Glomerular endothelial cell (primary cell): ENCODE data around the gene SFXN5. TPM values are rescaled to one million over a fixed set of nuclear protein-coding genes. Genes with fewer than 3 reads are reported as not detected.
"Not testable (repeated sequence)": the region's sequence is repeated elsewhere in the genome, so short reads cannot be mapped to it uniquely, and the experiment has no call there.

Experiments
- DNase-seq: peaks from one replicate; pipeline ENCODE4 v3.0.0-alpha.2; 2011; ENCODE audit warnings: low read depth, low spot score; ENCODE audit errors: extremely low read depth
- total RNA-seq: library from RNA; depleted of rRNA; stranded (reverse); fragments of >200 nt; gene quantifications from 2 replicates; pipeline ENCODE4 v1.2.3, GENCODE V29; 2015

The SFXN5 gene
- 16.9 and 29.5 TPM in 2 replicates for total RNA-seq

- no peak for DNase-seq
Observed at GRCh38 chr2:73071360-73072128, at the start of gene SFXN5. Gene SFXN5, minus strand, starts transcription at chr2:73071712. Its CDS starts 7 bp downstream, at chr2:73071705.

GRCh38 chr2:73119611-73120239 lies 48.2 kb upstream of the SFXN5 start:
- not testable (repeated sequence) for DNase-seq

- no peak for DNase-seq
Observed at GRCh38 chr2:73117441-73117840, 45.9 kb upstream of the SFXN5 start.

- no peak for DNase-seq
Observed at GRCh38 chr2:73116182-73116960, 44.9 kb upstream of the SFXN5 start.

GRCh38 chr2:73114273-73114867 lies 42.9 kb upstream of the SFXN5 start:
- DNase-seq, result no peak

- DNase-seq, result no peak
Observed at GRCh38 chr2:73112913-73113854, 41.7 kb upstream of the SFXN5 start, which contains the start of gene RAB11FIP5. Gene RAB11FIP5, minus strand, starts transcription at chr2:73112948. Its CDS starts 171 bp downstream, at chr2:73112777.

- DNase-seq, result no peak
Observed at GRCh38 chr2:73112026-73112912, 40.8 kb upstream of the SFXN5 start.

GRCh38 chr2:73111073-73112025 lies 39.8 kb upstream of the SFXN5 start:
- no peak for DNase-seq

GRCh38 chr2:73110168-73111072 lies 38.9 kb upstream of the SFXN5 start:
- DNase-seq, result no peak

- DNase-seq, result no peak
Observed at GRCh38 chr2:73109431-73110167, 38.1 kb upstream of the SFXN5 start.

GRCh38 chr2:73107211-73107926 lies 35.9 kb upstream of the SFXN5 start:
- DNase-seq, result no peak

- no peak for DNase-seq
Observed at GRCh38 chr2:73106791-73107190, 35.3 kb upstream of the SFXN5 start.

- no peak for DNase-seq
Observed at GRCh38 chr2:73105511-73105971, 34.0 kb upstream of the SFXN5 start.

- DNase-seq, result no peak
Observed at GRCh38 chr2:73104933-73105332, 33.4 kb upstream of the SFXN5 start.

- no peak for DNase-seq
Observed at GRCh38 chr2:73103018-73103542, 31.6 kb upstream of the SFXN5 start.
